Activated T-helper 9 cell treated with anti-CD3 and anti-CD28 coated beads, Interleukin-2, amount 50 U/mL, for 16 hours (primary cell): ENCODE results near the gene PCYT2.
A peak's percentile ranks its signal among the peaks of the same experiment; 100 is the strongest.
"Not testable (repeated sequence)": the region's sequence is repeated elsewhere in the genome, so short reads cannot be mapped to it uniquely, and the experiment has no call there.

ENCODE experiments used
- DNase-seq: peaks from one replicate; pipeline ENCODE4 v3.0.0-alpha.2; 2020; ENCODE audit warnings: low read depth

PCYT2 gene

DNA sequence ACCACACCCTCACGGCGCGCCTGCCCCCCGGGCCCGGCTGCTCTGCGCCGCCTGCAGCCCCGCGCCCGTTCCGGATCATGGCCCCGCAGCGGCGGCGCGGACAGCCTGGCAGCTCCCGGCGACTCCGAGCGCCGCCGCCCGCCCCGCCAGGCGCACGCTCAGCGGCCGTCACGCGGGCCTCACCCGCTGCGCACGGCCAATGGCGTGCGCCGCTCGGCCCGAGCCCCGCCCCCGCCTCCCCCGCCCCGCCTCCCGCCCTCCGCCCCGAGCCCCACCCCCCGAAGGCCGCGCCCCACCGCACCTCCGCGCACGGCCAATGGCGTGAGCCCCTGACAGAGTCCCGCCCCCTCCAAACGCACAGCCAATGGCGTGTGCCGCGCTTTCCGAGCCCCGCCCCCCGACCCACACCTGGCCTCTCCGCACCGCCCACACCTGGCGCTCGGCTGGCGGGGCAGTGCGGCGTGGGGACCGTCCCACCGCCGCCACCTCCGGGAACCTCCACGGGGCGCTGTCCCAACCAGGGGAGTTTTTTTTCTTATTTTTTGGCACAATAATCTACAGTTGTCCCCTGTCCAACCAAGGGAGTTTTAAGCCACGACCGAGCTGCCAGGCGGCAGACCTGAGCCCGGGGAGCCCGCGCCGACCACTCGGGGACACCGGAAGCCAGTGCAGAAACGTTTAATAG lies at the start of gene PCYT2:
PCYT2 (minus strand) TSS at position 123 of the 685 bp plus-strand sequence; CDS start at position 79, 44 bp downstream.
- peak; percentile 91 for DNase-seq

DNA sequence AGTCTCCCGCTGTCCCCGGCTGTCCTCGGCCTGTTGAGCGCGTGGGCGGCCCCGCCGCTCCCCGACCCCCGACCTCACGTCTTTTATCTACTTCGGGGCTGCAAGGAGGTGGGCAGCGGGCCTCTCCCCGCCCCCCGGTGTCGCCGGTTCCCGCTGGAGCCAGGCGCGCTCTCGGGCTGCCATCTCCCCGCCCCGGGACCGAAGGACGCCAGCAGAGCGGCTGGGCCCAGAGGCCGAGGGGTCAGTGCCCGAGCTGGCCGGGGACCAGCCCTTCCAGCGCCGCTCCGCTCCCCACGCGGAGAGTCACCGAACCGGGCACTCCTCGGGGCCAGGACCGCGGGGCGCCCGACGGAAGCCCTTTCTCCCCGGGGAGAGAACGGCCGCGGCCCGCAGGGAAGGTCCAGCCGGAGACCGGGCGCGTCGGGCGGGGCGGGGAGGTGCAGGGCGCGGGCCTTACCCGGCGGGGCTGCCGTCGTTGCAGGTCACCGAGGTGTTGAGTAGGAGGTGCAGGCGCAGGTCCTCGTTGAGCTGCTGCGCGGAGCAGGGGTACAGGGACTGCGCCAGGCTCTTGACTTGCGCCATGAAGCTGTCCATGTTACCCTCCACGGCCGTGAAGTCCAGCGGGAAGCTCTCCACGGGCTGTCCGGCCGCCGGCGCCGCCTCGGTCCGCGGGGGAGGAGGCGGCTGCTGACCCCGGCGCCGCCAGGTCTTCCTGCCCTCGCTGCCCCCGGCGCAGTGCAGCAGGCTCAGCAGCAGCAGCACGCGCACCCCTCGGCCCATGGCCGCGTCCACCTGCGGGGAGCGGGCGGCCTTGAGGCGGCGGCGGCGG lies 49.1 kb upstream of the PCYT2 start:
- no peak for DNase-seq

DNA sequence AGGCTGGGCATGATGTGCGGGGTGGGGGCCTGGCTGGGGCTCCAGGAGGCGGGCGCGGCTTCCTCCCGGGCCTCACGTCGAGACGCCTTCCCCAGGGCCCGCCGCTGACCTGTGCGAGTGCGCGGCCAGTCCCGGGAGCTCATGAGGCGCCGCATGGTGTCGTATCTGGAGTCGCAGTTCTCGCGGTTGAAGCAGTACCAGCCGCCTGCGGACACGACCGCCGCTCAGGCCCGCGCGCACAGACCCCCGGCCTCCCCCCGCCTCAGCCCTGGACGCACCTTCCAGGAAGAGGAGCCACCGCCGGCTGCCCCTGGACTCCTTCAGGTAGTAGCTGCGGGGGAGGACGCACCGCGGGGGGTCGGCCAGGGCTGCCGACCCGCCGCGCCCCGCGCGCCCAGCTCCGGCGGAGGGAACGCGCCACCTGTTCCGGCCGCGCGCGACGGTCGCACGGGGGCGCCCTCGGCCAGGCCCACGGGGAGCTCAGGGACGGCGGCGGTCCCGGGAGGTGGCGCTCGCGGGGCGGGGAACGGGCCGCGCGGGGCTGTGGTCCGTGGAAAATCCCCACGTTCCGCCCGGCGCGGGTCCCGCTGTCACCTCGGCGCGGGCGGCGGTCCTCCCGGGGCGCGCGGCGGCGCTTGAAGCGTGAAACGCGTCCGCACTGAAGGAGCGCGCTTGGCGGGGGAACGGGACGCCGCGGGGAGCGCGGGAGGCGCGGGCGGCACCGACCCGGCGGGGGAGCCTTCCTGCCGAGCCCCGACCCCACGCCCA lies 48.3 kb upstream of the PCYT2 start:
- peak; percentile 75 for DNase-seq

DNA sequence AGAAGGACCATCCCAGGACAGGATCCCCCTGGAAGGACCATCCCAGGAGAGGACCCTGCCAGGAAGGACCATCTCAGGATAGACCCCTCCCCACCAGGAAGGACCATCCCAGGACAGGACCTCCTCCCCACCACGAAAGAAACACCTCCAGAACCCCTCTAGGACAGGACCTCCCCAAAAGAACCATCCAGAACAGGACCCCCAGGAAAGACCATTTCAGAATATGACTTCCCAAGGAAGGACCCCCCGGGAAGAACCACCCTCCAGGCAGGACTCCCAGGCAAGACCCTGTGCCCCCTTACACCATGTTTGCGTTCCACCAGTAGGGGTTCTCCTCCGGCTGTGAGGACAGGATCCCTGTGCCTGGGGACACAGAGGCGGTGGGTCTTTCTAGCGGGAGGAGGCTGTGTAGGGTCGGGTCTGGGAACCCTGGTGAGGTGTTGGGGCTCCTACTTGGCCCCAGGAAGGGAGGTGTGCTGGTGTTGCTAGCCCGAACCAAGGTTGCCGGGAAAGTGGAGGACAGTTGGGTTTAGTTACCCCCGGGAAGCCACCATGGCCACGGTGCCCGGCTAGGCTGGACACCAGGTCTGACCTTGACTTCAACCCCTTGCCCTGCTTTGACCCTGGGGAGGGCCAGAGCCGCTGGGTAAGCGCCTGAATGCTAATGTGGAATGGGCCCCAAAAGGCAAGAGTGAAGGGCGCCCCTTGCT lies 47.6 kb upstream of the PCYT2 start:
- no peak for DNase-seq

DNA sequence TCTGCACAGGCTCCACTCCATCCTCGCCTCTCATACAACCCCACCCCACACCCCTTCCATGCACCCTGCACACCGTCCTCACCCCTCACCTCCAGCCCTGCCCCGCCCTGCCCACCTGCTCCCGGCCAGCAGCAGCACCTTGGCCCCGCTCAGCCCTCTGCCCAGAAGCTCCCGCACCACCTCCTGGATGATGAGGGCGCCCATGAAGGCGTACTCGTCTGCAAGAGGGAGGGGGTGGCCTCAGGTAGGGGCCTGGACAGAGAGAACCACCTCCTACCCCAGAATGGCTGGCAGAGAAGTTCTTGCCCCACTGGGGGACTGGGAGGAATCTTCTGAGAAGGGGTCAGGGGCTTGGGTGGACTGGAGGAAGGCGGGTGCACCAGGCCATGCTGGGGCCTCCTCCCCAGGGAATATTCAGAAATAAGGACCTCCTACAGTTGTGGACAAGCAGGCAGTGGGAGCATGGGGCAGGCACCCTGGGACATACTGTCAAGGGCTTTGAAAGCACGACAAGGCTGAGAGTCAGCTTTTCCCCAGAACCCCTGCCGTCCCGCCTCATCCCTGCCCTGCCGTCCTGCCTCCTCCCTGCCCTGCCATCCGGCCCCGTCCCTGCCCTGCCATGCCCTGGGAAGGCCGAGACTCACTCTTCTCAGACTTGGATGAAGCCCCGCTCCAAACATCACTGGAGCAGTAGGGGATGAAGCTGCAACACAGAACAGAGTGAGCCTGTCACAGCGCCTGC lies 46.7 kb upstream of the PCYT2 start:
- no peak for DNase-seq

DNA sequence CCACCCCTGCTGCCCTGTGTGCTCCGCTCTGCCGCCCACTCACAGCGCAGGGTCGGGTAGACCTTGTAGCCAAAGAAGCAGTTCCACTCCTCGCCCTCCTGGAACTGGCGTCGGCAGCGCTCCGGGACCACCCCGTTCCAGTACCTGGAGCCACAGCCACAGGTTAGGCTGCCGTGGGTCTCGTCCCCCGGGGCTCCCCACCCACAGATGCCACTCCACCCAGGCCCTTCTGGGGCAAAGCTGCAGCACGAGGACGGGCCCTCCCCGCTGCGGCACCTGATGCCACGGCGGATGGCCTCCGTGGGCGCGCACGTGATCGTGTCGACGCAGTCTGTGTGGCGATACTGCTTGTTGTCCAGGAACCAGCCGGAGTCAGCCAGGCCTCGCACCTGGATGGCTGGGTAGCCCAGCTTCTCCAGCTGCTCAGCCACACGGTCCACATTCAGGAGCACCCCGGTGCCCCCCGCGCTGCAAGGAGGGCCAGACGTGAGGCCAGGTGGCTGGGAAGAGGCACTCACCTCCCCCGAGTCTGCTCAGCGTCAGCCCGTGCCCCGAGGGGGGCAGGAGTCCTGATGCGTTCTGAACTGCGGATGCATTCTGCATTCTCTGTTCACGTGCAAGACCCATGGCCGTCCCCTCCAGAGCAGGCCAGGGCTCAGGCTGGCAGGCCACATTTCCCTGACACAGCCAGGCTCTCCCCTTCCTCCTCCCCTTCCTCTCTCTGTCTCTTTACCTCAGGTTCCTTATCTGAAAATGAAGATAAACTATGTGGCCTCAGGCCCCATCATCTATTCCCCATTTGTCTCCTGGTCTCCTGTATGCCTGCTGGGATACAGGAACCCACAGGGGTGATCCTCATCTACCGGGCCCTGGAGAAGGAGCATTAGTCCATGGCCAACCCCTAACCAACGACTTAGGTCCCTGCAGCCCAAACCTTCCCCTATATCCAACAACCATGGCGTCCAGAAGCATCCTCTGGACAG lies 45.7 kb upstream of the PCYT2 start:
- no peak for DNase-seq

DNA sequence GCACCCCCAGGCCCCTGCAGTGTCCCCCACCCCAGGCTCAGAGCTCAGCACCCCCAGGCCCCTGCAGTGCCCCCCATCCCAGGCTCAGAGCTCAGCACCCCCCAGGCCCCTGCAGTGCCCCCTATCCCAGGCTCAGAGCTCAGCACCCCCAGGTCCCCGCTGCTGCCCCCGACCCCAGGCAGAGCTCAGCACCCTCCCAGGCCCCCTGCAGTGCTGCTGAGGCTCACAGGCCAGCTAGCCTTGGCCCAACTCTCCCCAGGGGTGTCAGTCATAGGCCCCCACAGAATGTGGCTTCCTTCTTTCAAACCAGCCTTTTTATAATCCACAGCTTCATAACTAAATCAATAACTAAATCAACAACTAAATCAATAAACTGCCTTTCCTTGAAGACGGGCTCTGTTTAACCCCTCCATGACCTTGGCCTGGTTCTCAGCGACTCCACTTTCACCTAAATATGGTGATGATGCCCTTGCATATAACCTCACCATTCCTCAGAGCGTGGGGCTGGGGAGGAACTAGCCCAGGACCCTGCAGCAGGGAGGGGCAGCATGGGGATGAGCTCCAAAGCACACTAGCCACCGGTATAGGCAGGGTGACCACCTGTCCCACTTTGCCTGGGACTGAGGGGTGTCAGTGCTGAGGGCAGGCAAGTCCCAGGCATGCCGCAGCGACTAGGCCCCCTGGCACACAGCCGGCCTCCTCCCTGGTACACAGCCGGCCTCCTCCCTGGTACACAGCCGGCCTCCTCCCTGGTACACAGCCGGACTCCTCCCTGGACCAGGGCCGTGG lies 44.8 kb upstream of the PCYT2 start:
- DNase-seq = no peak

DNA sequence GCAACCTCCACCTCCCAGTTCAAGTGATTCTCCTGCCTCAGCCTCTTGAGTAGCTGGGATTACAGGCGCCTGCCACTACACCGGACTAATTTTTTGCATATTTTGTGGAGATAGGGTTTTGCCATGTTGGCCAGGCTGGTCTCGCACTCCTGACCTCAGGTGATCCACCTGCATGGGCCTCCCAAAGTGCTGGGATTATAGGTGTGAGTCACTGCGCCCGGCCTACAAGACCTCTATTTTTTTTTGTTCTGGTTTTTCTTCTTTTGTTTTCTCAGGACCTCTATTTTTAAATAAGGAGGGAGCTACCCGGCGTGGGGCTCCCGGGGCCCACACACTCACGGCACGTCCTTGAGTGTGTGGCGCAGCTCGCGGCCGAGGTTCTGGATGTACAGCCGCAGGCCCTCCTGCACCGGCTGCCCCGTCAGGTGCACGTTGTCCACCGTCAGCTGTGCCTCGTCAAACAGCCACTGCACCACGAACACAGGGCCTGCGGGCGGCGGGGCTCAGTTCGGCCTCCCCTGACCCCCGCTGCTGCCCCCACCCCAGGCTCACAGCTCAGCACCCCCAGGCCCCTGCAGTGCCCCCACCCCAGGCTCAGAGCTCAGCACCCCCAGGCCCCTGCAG lies 44.0 kb upstream of the PCYT2 start:
- no peak for DNase-seq

DNA sequence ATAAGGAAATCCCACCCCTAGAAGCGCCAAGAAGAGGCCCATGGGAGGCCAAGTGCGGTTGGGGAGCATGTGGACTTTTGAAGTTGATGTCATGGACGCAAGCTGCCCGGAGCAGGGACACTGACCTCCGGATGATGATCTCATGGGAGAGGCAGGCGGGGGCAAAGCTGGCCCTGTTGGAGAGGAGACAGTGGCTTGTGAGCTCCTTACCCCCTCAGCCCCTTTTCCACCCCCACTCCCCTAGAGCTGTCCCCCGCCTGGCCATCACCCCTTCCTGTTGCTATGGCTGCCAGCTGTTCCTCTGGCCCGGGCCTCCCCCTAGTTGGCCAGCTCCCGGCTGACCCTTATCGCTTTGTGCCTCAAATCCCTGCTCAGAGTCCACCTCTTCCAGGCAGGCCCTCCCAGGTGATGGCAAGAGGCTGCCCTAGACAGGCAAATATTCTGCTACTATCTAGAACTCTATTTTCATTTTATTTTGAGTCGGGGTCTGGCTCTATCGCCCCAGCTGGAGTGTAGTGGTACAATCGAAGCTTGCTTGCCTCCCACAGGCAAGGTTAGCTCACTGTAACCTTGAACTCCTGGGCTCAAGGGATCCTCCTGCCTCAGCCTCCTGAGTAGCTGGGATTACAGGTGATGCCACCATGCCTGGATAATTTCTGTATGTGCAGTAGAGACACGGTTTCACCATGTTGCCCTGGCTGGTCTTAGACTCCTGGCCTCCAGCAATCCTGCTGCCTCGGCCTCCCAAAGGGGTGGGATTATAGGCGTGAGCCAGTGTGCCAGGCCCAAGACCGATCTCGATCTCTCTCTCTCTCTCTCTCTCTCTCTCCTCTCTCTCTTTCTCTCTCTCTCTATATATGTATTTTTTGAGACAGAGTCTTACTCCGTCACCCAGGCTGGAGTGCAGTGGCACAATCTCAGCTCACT lies 43.2 kb upstream of the PCYT2 start:
- DNase-seq = no peak

DNA sequence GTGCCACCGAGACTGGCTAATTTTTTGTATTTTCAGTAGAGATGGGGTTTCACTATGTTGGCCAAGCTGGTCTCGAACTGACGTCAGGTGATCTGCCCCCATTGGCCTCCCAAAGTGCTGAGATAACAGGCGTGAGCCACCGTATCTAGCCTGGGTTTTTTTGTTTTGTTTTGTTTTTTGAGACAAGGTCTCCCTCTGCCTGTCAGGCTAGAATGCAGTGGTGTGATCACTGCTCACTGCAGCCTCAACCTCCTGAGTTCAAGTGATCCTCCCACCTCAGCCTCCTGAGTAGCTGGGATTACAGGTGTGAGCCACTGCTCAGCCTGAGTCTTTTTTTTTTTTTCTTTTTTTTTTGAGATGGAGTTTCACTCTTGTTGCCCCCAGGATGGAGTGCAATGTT lies 42.2 kb upstream of the PCYT2 start:
- not testable (repeated sequence) for DNase-seq

DNA sequence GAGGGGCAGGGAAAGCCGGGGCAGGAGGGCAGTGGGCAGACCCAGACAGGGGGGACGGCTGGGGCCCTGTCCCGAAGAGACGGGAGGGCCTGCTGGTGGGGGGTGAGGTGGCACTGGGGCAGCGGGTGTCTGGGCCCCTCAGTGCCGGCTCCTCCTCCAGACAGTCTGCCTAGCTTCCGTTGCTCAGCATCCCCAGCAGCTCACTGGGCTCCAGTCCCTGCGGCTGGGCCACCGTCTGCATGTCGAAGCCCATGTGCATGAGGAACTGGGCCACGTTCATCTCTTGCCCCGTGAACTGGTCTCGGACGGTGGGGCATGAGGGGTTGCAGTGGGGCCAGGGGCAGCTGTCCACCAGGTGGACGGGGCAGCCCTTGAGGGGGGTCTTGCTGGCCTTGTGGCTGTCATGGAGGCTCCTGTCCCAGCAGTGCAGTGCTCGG lies 41.6 kb upstream of the PCYT2 start:
- no peak for DNase-seq

DNA sequence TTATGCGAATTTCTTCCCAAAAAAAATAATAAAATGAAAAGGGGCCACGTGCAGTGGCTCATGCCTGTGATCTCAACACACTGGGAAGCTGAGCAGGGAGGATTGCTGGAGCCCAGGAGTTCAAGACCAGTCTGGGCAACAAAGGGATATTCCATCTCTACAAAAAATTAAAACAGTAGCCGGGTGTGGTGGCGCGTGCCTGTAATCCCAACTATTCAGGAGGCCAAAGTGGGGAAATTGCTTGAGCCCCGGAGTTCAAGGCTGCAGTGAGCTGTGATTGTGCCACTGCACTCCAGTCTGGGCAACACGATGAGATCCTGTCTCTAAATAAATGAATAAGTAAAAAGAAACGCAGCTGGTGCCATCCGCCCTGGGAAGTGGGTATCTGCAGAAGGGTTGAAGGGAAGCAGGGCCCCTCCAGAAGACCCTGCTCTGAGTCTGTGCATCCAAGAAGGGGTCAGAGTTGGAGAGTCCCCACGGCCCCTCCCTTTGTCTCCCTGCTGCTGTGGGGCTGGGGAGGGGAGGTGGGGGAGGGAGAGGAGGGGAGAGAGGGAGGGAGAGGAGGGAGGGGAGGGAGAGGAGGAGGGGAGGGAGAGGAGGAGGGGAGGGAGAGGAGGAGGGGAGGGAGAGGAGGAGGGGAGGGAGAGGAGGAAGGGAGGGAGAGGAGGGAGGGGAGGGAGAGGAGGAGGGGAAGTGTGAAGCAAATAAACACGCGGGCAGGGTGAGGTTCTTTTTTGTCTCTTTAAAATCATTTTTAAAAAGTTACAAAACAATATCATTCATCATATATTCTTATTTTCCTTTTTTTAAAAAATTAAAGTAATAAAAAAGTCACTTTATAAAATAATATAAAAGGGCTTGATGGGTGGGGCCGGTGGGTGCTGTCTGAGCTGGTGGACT lies 40.8 kb upstream of the PCYT2 start:
- DNase-seq = no peak

DNA sequence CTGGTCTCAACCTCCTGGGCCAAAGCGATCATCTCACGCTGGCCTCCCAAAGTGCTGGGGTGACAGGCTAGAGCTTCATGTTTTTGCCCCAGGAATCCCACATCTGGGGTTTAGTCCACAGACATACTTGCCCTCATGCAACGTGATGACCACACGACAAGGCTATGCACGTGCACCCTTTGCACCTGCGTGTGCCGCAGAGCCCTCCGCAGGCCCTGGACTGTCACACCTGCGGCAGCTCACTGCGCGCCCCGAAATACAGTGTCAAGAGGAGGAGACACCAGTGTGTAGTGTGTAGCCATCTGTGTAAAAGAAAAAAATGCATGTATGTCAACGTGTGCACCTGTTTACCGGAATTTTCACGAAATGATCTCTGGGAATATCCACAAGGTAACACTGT lies 39.3 kb upstream of the PCYT2 start:
- DNase-seq = no peak

DNA sequence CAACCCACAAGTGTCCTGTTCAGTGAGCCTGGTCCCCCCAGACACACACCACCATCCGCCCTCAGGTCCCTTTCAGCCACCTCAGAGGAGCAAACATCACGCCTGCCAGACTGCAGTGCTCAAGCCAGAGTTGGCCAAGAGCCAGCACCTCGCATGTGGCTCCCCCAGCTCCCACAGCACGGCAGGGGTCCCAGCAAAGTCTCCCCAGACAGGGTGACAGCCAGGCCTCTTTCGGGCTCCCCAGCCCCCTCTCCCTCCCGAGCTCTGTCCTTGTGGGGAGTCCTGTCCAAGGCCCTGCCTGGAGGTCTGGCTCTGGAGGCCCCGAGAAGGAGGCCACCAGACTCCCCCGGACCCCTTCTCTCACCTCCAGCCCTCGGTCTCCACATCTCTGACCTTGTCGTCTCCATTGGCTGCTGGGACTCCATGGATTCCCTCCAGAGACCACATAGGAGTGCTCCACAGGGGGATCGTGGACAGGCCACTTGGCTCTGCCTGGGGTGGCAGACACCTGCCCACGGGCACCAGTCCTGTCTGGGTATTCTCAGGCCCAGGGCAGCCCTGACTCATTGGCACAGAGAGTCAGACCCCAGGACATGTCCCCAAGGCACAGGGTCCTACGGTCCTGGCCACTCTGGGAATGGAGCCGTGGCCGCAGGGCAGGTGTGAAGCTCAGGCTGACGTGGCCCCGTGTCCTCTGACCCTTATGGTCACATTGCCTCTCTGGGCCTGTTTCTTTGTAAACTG lies 37.6 kb upstream of the PCYT2 start:
- no peak for DNase-seq

DNA sequence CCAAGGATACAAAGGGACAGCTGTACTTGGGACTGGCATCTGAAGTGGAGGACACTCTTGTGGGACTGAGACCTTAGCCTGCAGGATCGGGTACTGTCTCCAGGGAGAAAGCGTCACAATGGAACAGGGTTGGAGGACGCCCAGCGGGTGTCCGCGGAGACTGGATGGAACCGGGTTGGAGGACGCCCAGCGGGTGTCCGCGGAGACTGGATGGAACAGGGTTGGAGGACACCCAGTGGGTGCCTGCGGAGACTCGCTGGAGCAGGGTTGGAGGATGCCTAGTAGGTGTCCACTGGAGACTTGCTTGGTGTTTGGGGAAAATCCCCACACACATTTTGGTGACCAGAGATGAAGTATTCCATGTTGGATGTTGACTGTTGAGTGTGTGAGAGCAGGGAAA lies 36.0 kb upstream of the PCYT2 start, which contains the start of gene MYADML2:
MYADML2 (minus strand) TSS at position 45 of the 400 bp plus-strand sequence. CDS start 5,492 bp downstream, outside the sequence.
- DNase-seq = no peak

DNA sequence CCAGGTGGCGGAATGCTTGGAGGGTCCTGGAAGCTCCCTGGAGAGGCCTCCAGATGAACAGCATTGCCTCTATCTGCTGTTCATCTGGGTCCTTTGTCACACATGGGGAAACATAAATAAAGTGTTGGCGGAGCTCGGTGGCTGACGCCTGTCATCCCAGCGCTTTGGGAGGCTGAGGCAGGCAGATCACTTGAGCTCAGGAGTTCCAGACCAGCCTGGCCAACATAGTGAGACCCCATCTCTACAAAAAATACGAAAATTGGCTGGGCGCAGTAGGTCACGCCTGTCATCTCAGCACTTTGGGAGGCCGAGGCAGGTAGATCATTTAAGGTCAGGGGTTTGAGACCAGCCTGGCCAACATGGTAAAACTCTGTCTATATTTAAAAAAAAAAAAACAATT lies 33.7 kb upstream of the PCYT2 start:
- no peak for DNase-seq
